ENCODE measurements around the gene MLLT10.

The MLLT10 gene

GRCh38 chr10:21769041-21769440 is 235.0 kb downstream of the MLLT10 start:
- DNase-seq = no peak
- in situ Hi-C loops (cut with HindIII; ENCODE audit: low pct_ligation_motif_present, low pct_unique_long_range_greater_than_20kb, low sequenced_read_pairs) = no loop called here

DNA sequence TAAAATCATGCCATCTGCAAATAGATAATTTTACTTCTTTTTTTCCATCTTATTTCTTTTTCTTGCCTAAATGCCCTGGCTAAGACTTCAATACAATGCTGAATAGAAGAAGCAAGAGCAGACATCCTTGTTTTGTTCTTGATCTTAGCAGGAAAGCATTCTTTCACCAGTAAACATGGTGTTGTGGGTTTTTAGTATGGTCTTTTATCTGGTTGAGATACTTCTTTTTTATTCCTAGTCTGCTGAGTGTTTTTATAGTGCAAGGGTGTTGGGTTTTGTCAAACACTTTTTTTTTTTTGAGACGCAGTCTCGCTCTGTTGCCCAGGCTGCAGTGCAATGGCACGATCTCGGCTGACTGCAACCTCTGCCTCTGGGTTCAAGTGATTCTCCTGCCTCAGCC is 237.2 kb downstream of the MLLT10 start:
- no peak for DNase-seq
- in situ Hi-C loops (cut with HindIII; ENCODE audit: low pct_ligation_motif_present, low pct_unique_long_range_greater_than_20kb, low sequenced_read_pairs) = no loop called here

GRCh38 chr10:21776883-21777282 is 242.9 kb downstream of the MLLT10 start:
- in situ Hi-C loops (cut with HindIII; ENCODE audit: low pct_ligation_motif_present, low pct_unique_long_range_greater_than_20kb, low sequenced_read_pairs) = no loop called here
- DNase-seq = no peak

- in situ Hi-C loops (cut with HindIII; ENCODE audit: low pct_ligation_motif_present, low pct_unique_long_range_greater_than_20kb, low sequenced_read_pairs) = no loop called here
- DNase-seq = no peak
These were observed 257.2 kb downstream of the MLLT10 start for GRCh38 chr10:21791276-21791675.

All from ACHN (cell line).